ENCODE results near the gene P2RY12. TPM values are rescaled to one million over a fixed set of nuclear protein-coding genes. Genes with fewer than 3 reads are reported as not detected.

P2RY12 gene
- total RNA-seq, 8 experiments from 2014 or later = 0.21 to 1.3 (median 0.78) TPM

- peak in 3 of 8 experiments; percentile 80 to 98 (median 81) for ATAC-seq (replicated peaks in 6 of 8)
- Histone ChIP-seq H3K27ac (no peak overlapping the region), H3K4me3 (no peak overlapping the region), H3K4me1 (replicated peaks in 1 of 2) (no peaks in the 10 kb centered on the region)
- in situ Hi-C loops (cut with MboI; ENCODE audit: low pct_unique_long_range_greater_than_20kb in 2 of 9, low sequenced_read_pairs in 9 of 9, unreplicated experiment in 9 of 9) = no loop called here
- WGBS, 10 experiments = 17 to 100% (median 80%) methylated on average over 1 to 2 of the region's 2 CpGs; no CpG with 5 or more reads in 1 of the 10 experiments
Observed at GRCh38 chr3:151357463-151357850, 27.1 kb downstream of the P2RY12 start.

GRCh38 chr3:151356794-151357462, 27.6 kb downstream of the P2RY12 start:
- in situ Hi-C loops (cut with MboI; ENCODE audit: low pct_unique_long_range_greater_than_20kb in 2 of 9, low sequenced_read_pairs in 9 of 9, unreplicated experiment in 9 of 9) = no loop called here
- Histone ChIP-seq H3K4me1 (replicated peaks in 1 of 2) (no peaks in the 10 kb centered on the region), H3K27ac (no peak overlapping the region), H3K4me3 (no peak overlapping the region)
- WGBS, 10 experiments = 45 to 100% (median 67%) methylated on average over 2 of the region's 2 CpGs; no CpG with 5 or more reads in 3 of the 10 experiments
- peak in 3 of 8 experiments; percentile 19 to 73 (median 22) for ATAC-seq (replicated peaks in 6 of 8)

DNA sequence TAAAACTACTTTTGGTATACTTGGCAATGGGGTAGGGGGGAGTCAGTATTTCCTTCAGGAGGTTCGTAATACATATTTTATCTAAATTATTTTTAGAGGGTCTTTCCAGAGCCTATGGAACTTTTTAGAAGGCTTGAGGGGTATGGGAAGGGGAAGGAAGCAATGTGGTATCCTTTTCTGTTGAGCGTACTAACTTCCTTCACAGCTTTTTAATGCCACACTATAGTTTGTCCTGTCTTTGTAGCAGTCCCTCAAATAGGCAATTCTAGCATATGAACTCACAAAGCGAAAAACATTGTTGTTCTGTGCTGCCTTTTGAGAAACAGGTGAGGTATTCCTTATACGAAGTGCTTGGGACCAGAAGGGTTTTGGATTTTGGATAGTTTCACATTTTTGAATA, 32.9 kb downstream of the P2RY12 start:
- H3K27ac ChIP-seq = no peak overlapping the region
- no peak overlapping the region for H3K4me3 ChIP-seq
- WGBS, 10 experiments = 69 to 100% (median 83%) methylated on average over 1 to 4 of the region's 4 CpGs; no CpG with 5 or more reads in 1 of the 10 experiments
- no peak for ATAC-seq (replicated peaks in 6 of 8)
- in situ Hi-C loops (cut with MboI; ENCODE audit: low pct_unique_long_range_greater_than_20kb in 2 of 9, low sequenced_read_pairs in 9 of 9, unreplicated experiment in 9 of 9) = no loop called here
- no peaks in the 10 kb centered on the region for H3K4me1 ChIP-seq (replicated peaks in 1 of 2)

DNA sequence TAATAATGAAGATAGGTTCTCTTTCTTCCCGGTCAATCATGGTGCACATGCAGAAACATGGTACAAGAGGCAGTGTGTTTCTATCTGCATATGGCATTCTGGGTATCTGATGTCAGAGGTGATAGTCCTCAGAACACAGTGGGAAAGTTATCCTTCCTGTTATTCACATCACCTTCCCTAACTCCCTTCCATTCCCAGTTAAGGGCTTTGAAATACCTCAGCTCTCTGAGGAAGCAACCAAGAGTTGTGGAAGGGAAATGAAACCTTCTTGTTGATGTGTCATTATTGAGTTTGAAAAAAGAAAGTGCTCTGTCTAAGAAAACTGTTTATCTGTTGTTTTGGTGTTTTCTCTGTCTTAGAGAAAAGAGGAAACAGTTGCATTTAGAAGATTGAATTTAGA, 33.3 kb downstream of the P2RY12 start:
- Histone ChIP-seq H3K27ac (no peak overlapping the region), H3K4me1 (replicated peaks in 1 of 2) (no peaks in the 10 kb centered on the region), H3K4me3 (no peak overlapping the region)
- in situ Hi-C loops (cut with MboI; ENCODE audit: low pct_unique_long_range_greater_than_20kb in 2 of 9, low sequenced_read_pairs in 9 of 9, unreplicated experiment in 9 of 9) = no loop called here
- ATAC-seq (replicated peaks in 6 of 8) = no peak
- 55 to 100% (median 95%) methylated on average over 1 of the region's 1 CpG; no CpG with 5 or more reads in 2 of the 10 experiments for WGBS, 10 experiments

- H3K27ac ChIP-seq = no peak overlapping the region
- no peak for ATAC-seq (replicated peaks in 6 of 8)
Observed at GRCh38 chr3:151350656-151351055, 33.9 kb downstream of the P2RY12 start.

GRCh38 chr3:151347432-151347831, 37.1 kb downstream of the P2RY12 start:
- WGBS, 10 experiments = 68 to 100% (median 85%) methylated on average over 2 to 6 of the region's 6 CpGs
- no peak for ATAC-seq (replicated peaks in 6 of 8)

More at GRCh38 chr3:151350656-151351055, 33.9 kb downstream of the P2RY12 start:
- WGBS, 10 experiments = 71 to 100% (median 100%) methylated on average over 1 of the region's 1 CpG; no CpG with 5 or more reads in 1 of the 10 experiments
- Histone ChIP-seq H3K4me3 (no peak overlapping the region), H3K4me1 (replicated peaks in 1 of 2) (no peaks in the 10 kb centered on the region)
- in situ Hi-C loops (cut with MboI; ENCODE audit: low pct_unique_long_range_greater_than_20kb in 2 of 9, low sequenced_read_pairs in 9 of 9, unreplicated experiment in 9 of 9) = no loop called here

GRCh38 chr3:151346292-151346691, 38.3 kb downstream of the P2RY12 start:
- no peak overlapping the region for H3K4me3 ChIP-seq
- H3K27ac ChIP-seq = no peak overlapping the region
- H3K4me1 ChIP-seq (replicated peaks in 1 of 2) = no peaks in the 10 kb centered on the region
- 41 to 100% (median 83%) methylated on average over 1 to 3 of the region's 3 CpGs for WGBS, 10 experiments
- ATAC-seq (replicated peaks in 6 of 8) = no peak
- in situ Hi-C loops (cut with MboI; ENCODE audit: low pct_unique_long_range_greater_than_20kb in 2 of 9, low sequenced_read_pairs in 9 of 9, unreplicated experiment in 9 of 9) = no loop called here

More at GRCh38 chr3:151347432-151347831, 37.1 kb downstream of the P2RY12 start:
- in situ Hi-C loops (cut with MboI; ENCODE audit: low pct_unique_long_range_greater_than_20kb in 2 of 9, low sequenced_read_pairs in 9 of 9, unreplicated experiment in 9 of 9) = no loop called here
- Histone ChIP-seq H3K4me1 (replicated peaks in 1 of 2) (no peaks in the 10 kb centered on the region), H3K27ac (no peak overlapping the region), H3K4me3 (no peak overlapping the region)

DNA sequence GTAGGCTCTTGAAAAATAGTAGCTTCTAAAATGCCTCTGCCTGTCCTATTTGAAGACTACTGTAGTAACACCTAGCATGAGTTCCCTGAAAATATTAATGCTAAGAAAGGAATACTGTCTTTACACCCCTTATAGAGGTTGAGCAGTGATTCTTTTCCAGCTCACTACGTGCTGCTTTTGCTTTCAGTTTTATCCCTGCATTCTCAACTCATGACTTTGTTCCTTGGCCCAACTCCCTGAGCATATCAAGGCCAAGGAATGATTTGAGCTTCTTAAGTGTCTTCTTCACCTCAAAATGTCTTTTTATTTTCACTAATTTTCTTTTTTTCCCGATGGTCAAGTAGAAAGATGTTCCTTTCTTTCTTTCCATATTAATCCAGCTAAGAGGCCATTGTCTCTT, 38.7 kb downstream of the P2RY12 start:
- H3K4me1 ChIP-seq (replicated peaks in 1 of 2) = no peaks in the 10 kb centered on the region
- H3K4me3 ChIP-seq = no peak overlapping the region
- in situ Hi-C loops (cut with MboI; ENCODE audit: low pct_unique_long_range_greater_than_20kb in 2 of 9, low sequenced_read_pairs in 9 of 9, unreplicated experiment in 9 of 9) = no loop called here
- peak in 2 of 8 experiments; percentile 67 to 83 for ATAC-seq (replicated peaks in 6 of 8)
- 10 to 100% (median 84%) methylated on average over 1 to 2 of the region's 2 CpGs for WGBS, 10 experiments
- no peak overlapping the region for H3K27ac ChIP-seq

DNA sequence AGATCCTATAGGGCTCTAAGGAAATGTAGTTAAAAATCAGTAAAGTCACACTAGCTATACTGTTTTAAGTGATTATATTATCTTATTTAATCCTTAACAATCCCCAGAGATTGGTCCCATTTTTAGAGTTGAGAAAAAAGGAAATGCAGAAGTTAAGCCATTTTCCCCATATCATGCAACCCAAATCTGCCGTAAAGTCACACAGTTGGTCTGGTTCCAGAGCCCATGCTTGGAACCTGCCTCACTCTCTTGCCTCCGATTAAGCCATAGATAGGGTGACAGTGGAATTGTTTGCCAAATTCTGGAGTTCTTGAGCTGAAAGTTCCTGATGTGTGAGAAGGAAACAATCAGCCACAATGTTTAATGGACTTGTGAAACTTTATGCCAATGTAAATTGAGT, 52.9 kb downstream of the P2RY12 start:
- no peaks in the 10 kb centered on the region for H3K4me1 ChIP-seq (replicated peaks in 1 of 2)
- in situ Hi-C loops (cut with MboI; ENCODE audit: low pct_unique_long_range_greater_than_20kb in 2 of 9, low sequenced_read_pairs in 9 of 9, unreplicated experiment in 9 of 9) = no loop called here
- no peak overlapping the region for H3K27ac ChIP-seq
- H3K4me3 ChIP-seq = no peak overlapping the region
- 17 to 100% (median 83%) methylated on average over 1 to 2 of the region's 2 CpGs; no CpG with 5 or more reads in 3 of the 10 experiments for WGBS, 10 experiments
- ATAC-seq (replicated peaks in 6 of 8) = no peak

- in situ Hi-C loops (cut with MboI; ENCODE audit: low pct_unique_long_range_greater_than_20kb in 2 of 9, low sequenced_read_pairs in 9 of 9, unreplicated experiment in 9 of 9) = no loop called here
- Histone ChIP-seq H3K4me1 (replicated peaks in 1 of 2) (no peaks in the 10 kb centered on the region), H3K4me3 (no peak overlapping the region), H3K27ac (no peak overlapping the region)
- ATAC-seq (replicated peaks in 6 of 8) = no peak
Observed at GRCh38 chr3:151330899-151331298, 53.7 kb downstream of the P2RY12 start.

GRCh38 chr3:151330379-151330778, 54.2 kb downstream of the P2RY12 start:
- in situ Hi-C loops (cut with MboI; ENCODE audit: low pct_unique_long_range_greater_than_20kb in 2 of 9, low sequenced_read_pairs in 9 of 9, unreplicated experiment in 9 of 9) = no loop called here
- H3K27ac ChIP-seq = no peak overlapping the region
- H3K4me1 ChIP-seq (replicated peaks in 1 of 2) = no peaks in the 10 kb centered on the region
- no peak for ATAC-seq (replicated peaks in 6 of 8)
- no peak overlapping the region for H3K4me3 ChIP-seq
- WGBS, 10 experiments = 50 to 100% (median 76%) methylated on average over 1 to 4 of the region's 4 CpGs

GRCh38 chr3:151329363-151329762, 55.2 kb downstream of the P2RY12 start, which contains the start of gene P2RY13:
Gene P2RY13 (minus strand): TSS chr3:151329549. CDS start chr3:151329528, 21 bp downstream.
- no peaks in the 10 kb centered on the region for H3K4me1 ChIP-seq (replicated peaks in 1 of 2)
- H3K4me3 ChIP-seq = no peak within 1 kb of the TSS
- ATAC-seq (replicated peaks in 6 of 8) = no peak
- 89 to 100% (median 100%) methylated on average over 1 of the region's 1 CpG for WGBS, 10 experiments
- in situ Hi-C loops (cut with MboI; ENCODE audit: low pct_unique_long_range_greater_than_20kb in 2 of 9, low sequenced_read_pairs in 9 of 9, unreplicated experiment in 9 of 9) = no loop called here
- no peak within 1 kb of the TSS for H3K27ac ChIP-seq

GRCh38 chr3:151328298-151328995, 56.1 kb downstream of the P2RY12 start:
- peak in 1 of 8 experiments; percentile 36 for ATAC-seq (replicated peaks in 6 of 8)
- 4 to 86% (median 67%) methylated on average over 1 to 10 of the region's 10 CpGs; no CpG with 5 or more reads in 1 of the 10 experiments for WGBS, 10 experiments
- in situ Hi-C loops (cut with MboI; ENCODE audit: low pct_unique_long_range_greater_than_20kb in 2 of 9, low sequenced_read_pairs in 9 of 9, unreplicated experiment in 9 of 9) = no loop called here
- Histone ChIP-seq H3K4me1 (replicated peaks in 1 of 2) (no peaks in the 10 kb centered on the region), H3K27ac (no peak overlapping the region), H3K4me3 (no peak overlapping the region)

All from motor neuron (in vitro differentiated cells).